ENCODE measurements around the gene KIF16B. TPM values are rescaled to one million over a fixed set of nuclear protein-coding genes. Genes with fewer than 3 reads are reported as not detected.

Gene KIF16B
- total and polyA plus RNA-seq, 2 donors (not counting 3 experiments of a cell fraction or from before 2014, with no cell fraction given): 2.9 to 8.8 TPM

DNA sequence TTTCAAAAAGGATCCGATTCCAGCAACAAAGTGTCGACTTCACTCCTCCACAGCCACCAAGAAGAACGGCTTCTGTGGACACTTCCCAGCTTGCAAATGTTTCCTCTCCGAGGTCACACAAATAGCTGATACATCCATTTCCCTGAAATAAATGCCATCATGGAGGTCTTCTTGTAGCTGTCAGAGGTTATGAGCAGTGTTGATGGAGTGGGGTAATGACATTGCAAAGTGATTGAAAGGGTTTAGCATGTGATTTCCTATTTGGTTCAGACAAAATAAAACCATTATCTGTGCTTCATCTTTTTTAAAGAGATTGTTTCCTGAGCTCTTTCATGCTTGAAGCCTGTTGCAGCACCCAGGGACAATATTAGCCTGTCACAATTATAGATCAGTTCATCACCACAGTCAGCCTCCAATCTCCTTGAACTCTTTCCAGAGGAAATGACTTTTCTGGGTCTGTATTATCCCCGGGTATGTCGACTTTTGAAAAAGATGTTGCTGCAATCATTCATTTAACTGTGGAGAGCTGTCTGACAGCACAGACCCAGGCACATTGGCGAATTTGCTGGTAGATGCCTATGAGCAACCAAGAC, 16.9 kb upstream of the KIF16B start:
- H3K9ac ChIP-seq (replicated peaks; ENCODE audit: extremely low read depth, insufficient read depth, low read length): no peak overlapping the region
- no peak for DNase-seq (ENCODE audit: low read depth, low spot score)
- CTCF ChIA-PET: no interaction called here
- no peaks in the 10 kb centered on the region for H4K20me1 ChIP-seq (replicated peaks; ENCODE audit: control insufficient read depth, extremely low read depth, insufficient read depth, low read length)
- dilution Hi-C loops (cut with MboI; ENCODE audit: extremely low pct_ligation_motif_present, low sequenced_read_pairs) (no loop called here), intact Hi-C loops (cut with micrococcal nuclease) (no loop called here)
- H3K9me3 ChIP-seq (replicated peaks; ENCODE audit: control insufficient read depth, insufficient read depth, low read length): no peaks in the 10 kb centered on the region
- no peak overlapping the region for H3K4me3 ChIP-seq (replicated peaks in 1 of 3; ENCODE audit: insufficient read depth in 1 of 3, low read depth in 1 of 3, low read length in 3 of 3)
- no peak overlapping the region for H3K4me2 ChIP-seq (ENCODE audit: insufficient read depth, low read length)
- H3K36me3 ChIP-seq (ENCODE audit: control insufficient read depth in 2 of 2, extremely low read depth in 1 of 2, insufficient read depth in 2 of 2, low read length in 2 of 2): no peaks in the 10 kb centered on the region
- no peak for FAIRE-seq
- no peak for TF ChIP-seq MYC (IDR thresholded peaks at IDR 0.05; ENCODE audit: low read depth, low read length)
- no peak for TF ChIP-seq GATA2 (IDR thresholded peaks at IDR 0.05; ENCODE audit: insufficient read depth, insufficient read length, low read depth, low read length)
- TF ChIP-seq POLR2A (IDR thresholded peaks at IDR 0.05; ENCODE audit: low read depth, low read length): no peak
- H3K27me3 ChIP-seq (ENCODE audit: control insufficient read depth in 2 of 2, insufficient read depth in 2 of 2, low read length in 2 of 2): no peaks in the 10 kb centered on the region
- H3K27ac ChIP-seq (ENCODE audit: insufficient read depth, low read depth, low read length): no peak overlapping the region
- POLR2A ChIA-PET: no interaction called here
- no peaks in the 10 kb centered on the region for H3K9me1 ChIP-seq (replicated peaks; ENCODE audit: control insufficient read depth, extremely low read depth, insufficient read depth, low read length)
- no peaks in the 10 kb centered on the region for H3K4me1 ChIP-seq (ENCODE audit: control insufficient read depth, extremely low read depth, insufficient read depth, low read length)
- no peaks in the 10 kb centered on the region for H3K79me2 ChIP-seq (ENCODE audit: control insufficient read depth, insufficient read depth, low read length)
- H2AFZ ChIP-seq (ENCODE audit: low read depth, low read length): no peak overlapping the region
- BruUV-seq (replicated peaks): no TSS peak

DNA sequence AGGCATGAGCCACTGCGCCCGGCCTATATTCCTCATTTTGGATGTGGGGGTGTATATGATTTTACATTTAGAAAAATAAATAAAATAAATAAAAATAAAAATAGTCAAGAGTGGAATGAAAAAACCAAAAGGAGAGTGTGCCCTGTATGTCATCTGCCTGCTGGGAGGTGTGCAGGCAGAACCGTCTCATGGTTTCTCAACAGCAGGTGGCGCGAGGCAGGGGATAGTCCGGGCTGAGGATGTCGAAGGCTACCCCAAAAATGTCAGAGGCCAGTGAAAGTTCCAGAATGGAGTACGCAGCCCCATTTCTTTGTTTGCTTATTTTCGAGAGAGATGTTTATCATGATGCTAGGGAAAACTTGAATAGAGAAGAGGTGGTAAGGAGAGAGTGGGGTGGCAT, 16.4 kb upstream of the KIF16B start:
- no TSS peak for BruUV-seq (replicated peaks)
- no peaks in the 10 kb centered on the region for H4K20me1 ChIP-seq (replicated peaks; ENCODE audit: control insufficient read depth, extremely low read depth, insufficient read depth, low read length)
- H3K27ac ChIP-seq (ENCODE audit: insufficient read depth, low read depth, low read length): no peak overlapping the region
- dilution Hi-C loops (cut with MboI; ENCODE audit: extremely low pct_ligation_motif_present, low sequenced_read_pairs): no loop called here
- H3K9me1 ChIP-seq (replicated peaks; ENCODE audit: control insufficient read depth, extremely low read depth, insufficient read depth, low read length): no peaks in the 10 kb centered on the region
- H3K9ac ChIP-seq (replicated peaks; ENCODE audit: extremely low read depth, insufficient read depth, low read length): no peak overlapping the region
- H3K27me3 ChIP-seq (ENCODE audit: control insufficient read depth in 2 of 2, insufficient read depth in 2 of 2, low read length in 2 of 2): no peaks in the 10 kb centered on the region
- no peak overlapping the region for H2AFZ ChIP-seq (ENCODE audit: low read depth, low read length)
- no peaks in the 10 kb centered on the region for H3K79me2 ChIP-seq (ENCODE audit: control insufficient read depth, insufficient read depth, low read length)
- ChIA-PET POLR2A (no interaction called here), CTCF (no interaction called here)
- H3K9me3 ChIP-seq (replicated peaks; ENCODE audit: control insufficient read depth, insufficient read depth, low read length): no peaks in the 10 kb centered on the region
- H3K4me2 ChIP-seq (ENCODE audit: insufficient read depth, low read length): no peak overlapping the region
- TF ChIP-seq FOS (IDR thresholded peaks at IDR 0.05; ENCODE audit: borderline replicate concordance, insufficient read depth, low read length) (no peak), GATA2 (IDR thresholded peaks at IDR 0.05; ENCODE audit: insufficient read depth, insufficient read length, low read depth, low read length) (no peak), POLR2AphosphoS5 (IDR thresholded peaks at IDR 0.05; ENCODE audit: insufficient read depth, low read depth, low read length) (no peak), EZH2 (IDR thresholded peaks at IDR 0.05; ENCODE audit: borderline replicate concordance, low read depth, low read length, severe bottlenecking) (no peak), JUN (IDR thresholded peaks at IDR 0.05; ENCODE audit: borderline replicate concordance, insufficient read depth, insufficient read length, low read depth) (no peak), MYC (IDR thresholded peaks at IDR 0.05; ENCODE audit: low read depth, low read length) (no peak)
- TF ChIP-seq, protein P1, sequence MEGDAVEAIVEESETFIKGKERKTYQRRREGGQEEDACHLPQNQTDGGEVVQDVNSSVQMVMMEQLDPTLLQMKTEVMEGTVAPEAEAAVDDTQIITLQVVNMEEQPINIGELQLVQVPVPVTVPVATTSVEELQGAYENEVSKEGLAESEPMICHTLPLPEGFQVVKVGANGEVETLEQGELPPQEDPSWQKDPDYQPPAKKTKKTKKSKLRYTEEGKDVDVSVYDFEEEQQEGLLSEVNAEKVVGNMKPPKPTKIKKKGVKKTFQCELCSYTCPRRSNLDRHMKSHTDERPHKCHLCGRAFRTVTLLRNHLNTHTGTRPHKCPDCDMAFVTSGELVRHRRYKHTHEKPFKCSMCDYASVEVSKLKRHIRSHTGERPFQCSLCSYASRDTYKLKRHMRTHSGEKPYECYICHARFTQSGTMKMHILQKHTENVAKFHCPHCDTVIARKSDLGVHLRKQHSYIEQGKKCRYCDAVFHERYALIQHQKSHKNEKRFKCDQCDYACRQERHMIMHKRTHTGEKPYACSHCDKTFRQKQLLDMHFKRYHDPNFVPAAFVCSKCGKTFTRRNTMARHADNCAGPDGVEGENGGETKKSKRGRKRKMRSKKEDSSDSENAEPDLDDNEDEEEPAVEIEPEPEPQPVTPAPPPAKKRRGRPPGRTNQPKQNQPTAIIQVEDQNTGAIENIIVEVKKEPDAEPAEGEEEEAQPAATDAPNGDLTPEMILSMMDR (IDR thresholded peaks at IDR 0.05; ENCODE audit: extremely low read depth in 1 of 2, insufficient read depth in 1 of 2, low read depth in 1 of 2, low read length in 2 of 2): no peak
- TF ChIP-seq, protein P2, sequence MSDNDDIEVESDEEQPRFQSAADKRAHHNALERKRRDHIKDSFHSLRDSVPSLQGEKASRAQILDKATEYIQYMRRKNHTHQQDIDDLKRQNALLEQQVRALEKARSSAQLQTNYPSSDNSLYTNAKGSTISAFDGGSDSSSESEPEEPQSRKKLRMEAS (IDR thresholded peaks at IDR 0.05; ENCODE audit: insufficient read depth, insufficient read length): no peak
- no peaks in the 10 kb centered on the region for H3K4me1 ChIP-seq (ENCODE audit: control insufficient read depth, extremely low read depth, insufficient read depth, low read length)
- H3K4me3 ChIP-seq (replicated peaks in 1 of 3; ENCODE audit: insufficient read depth in 1 of 3, low read depth in 1 of 3, low read length in 3 of 3): no peak overlapping the region
- no peaks in the 10 kb centered on the region for H3K36me3 ChIP-seq (ENCODE audit: control insufficient read depth in 2 of 2, extremely low read depth in 1 of 2, insufficient read depth in 2 of 2, low read length in 2 of 2)
- intact Hi-C loops (cut with micrococcal nuclease): no loop called here
- FAIRE-seq (no peak), DNase-seq (ENCODE audit: low read depth, low spot score) (no peak)
